HG03108 (cell line): ENCODE measurements around the gene FAM229A.
"Not testable (repeated sequence)": the region's sequence is repeated elsewhere in the genome, so short reads cannot be mapped to it uniquely, and the experiment has no call there.

ENCODE experiments used
- ATAC-seq: cut with Tn5 transposase; IDR thresholded peaks from one replicate; pipeline ENCODE4 v1.9.1; 2021; ENCODE audit warnings: moderate library complexity; ENCODE audit not compliant: unreplicated experiment

The FAM229A gene, protein sequence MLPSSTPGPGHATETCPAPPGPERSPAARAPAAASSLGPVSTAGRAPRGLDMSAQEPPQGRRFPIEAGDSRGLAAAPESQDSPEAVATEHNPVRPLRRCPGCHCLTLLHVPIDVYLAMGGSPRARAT

DNA sequence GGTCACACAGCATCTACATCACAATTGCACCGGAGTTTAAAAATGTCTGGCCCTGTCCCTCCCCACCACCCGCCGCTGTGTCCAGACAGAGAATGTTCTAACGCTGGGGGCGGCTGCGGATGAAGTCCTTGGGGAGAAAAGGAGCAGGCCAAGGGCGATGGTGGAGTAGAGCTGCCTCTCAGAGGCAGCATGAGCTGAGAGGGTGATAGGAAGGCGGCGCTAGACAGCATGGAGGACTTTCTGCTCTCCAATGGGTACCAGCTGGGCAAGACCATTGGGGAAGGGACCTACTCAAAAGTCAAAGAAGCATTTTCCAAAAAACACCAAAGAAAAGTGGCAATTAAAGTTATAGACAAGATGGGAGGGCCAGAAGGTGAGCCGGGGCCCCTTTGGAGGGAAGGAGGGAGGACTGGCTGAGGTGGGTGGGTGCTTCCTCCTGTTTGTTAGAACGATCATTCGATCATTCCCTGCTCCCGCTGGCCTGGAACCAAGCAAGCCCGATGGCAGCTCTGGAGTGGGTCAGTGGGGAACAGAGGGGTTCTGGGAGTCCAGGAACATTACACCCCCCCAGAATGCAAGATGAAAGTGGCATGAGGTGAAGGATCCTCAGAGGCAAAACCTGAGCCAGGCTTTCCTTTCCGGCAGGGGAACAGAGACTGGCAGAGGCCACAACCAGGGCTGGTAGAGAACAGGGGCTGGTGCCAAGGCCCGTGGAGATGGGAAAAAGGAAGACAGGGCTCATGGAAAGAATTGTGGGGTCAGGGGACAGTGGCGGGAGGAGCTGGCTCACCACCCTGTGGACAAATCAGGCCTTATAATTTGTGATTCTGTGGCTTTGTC is at the start of gene FAM229A, which contains the start of gene TSSK3:
Gene FAM229A, minus strand, starts transcription at position 12 of the 840 bp plus-strand sequence. CDS start 394 bp downstream, outside the sequence.
Gene TSSK3, plus strand, starts transcription at position 66 of the 840 bp plus-strand sequence. Its CDS starts 163 bp downstream, at position 229.
- ATAC-seq: no peak

DNA sequence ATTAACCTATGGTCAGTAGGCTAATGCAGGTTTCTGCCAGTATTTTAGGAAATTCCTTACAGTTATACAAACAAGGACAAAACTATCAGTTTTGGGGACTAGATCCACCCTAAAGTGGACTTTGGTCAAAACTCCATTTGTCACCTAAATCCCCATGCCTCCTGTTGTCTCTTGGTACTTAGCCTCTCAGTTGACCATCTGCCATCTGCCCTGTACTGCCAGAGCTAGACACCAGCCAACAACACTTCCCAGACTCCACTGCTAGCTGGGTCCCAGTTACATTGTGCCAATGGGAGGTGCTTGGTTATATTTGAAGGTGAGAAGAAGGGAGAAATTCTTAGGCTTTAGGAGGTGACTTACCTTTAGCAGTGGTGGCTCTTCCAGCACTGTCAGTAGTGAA is 49.0 kb upstream of the FAM229A start:
- ATAC-seq: no peak

DNA sequence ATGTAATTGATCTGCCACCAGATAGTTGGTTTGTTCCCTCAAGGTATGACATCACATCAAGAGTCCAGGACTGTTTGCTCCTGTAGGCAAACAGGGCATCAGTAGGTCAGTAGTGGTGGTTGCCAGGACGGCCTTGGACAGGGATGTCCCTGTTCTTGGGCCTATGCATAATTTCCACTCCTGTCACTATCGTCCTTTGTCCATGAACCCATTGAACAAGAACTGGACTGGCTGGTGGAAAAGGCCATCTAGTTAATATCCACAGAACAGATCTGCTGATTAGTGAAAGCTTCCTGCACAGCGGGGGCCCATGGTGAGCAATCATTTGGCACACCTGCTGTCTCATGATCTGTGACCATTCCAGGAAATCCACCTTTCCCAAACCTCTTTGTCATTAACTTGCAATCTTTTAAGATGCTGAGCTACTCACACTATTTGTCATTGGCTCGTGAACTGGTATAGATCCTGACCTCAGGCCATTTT is 44.4 kb upstream of the FAM229A start:
- ATAC-seq: no peak

DNA sequence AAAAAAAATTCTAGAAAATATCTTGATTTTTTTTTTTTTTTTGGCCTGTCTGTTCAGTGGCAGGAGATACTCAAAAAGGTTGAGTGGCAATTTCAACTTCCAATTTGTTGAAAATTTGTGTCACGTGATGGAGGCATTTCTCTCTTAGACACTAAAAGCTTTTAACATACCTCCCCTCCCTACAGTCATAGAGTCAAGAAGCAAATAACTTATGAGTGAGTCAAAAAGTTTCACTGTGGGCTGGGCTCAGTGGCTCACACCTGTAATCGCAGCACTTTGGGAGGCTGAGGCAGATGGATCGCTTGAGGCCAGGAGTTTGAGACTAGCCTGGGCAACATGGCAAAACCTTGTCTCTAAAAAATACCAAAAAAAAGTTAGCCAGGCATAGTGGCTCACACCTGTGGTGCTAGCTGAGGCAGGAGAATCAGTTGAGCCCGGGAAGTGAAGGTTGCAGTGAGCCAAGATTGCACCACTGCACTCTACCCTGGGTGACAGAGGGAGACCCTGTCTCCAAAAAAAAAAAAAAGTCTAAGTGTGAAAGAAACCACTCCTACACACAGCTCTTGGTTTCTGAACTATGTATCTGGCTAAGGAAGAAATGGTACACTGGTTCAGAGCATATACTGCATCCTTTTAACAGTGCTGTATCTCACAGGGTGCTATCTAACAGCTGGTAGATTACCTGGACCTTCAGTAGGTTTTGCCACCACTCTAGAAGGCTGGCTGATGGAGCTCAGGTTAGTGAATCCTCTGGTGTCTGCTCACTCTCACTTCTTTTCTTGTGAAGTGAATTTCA is 43.6 kb upstream of the FAM229A start:
- no peak for ATAC-seq

DNA sequence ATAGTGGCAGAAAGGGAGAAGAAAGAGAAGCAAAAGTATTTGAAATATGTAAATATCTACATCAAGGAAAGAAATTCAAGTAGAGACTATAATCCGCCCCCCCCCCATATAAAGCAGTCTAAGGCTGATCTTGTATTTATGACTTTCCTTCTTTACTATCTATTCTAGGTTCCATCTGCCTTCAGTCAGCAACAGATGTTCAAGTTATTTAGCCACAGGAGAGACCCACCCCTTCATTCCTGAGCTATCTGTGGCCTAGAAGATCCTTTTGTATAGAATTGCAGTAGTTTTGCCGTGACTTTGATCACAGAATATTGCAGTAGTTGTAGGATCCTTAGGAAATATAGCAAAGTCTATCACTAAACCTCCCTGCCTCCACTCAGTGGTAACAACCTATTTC is 42.7 kb upstream of the FAM229A start:
- ATAC-seq: no peak

DNA sequence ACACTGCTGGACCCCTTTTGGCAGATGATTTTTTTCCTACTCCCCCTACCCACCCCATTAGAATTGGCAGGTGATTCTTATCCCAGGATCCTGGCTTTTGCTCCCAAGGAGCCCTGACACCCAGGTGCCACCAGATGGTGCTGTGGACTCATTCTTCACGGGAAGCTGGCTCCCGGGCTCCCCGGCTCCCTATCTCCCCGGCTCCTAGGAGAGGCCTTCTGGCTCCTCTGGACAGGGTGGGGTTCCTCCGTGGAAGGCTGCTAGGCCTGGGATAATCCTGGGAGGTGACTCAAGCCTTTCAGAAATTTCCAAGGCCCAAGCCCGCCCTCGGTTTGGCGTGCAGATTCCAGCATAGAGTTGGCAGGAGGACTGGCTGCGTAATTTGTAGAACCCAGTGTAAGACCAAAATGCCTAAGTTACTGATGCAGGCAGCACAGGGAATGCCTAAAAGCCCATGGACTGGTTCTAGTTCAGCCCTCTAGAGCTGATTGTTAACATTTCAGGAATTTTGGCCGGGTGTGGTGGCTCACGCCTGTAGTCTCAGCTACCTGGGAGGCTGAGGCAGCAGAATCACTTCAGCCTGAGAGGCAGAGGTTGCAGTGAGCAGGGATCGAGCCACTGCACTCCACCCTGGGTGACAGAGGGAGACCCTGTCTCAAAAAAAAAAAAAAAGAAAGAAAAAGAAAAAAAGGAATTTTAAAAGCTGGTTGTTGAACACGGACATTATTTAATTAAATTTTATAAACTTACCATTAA is 38.8 kb upstream of the FAM229A start:
- no peak for ATAC-seq

DNA sequence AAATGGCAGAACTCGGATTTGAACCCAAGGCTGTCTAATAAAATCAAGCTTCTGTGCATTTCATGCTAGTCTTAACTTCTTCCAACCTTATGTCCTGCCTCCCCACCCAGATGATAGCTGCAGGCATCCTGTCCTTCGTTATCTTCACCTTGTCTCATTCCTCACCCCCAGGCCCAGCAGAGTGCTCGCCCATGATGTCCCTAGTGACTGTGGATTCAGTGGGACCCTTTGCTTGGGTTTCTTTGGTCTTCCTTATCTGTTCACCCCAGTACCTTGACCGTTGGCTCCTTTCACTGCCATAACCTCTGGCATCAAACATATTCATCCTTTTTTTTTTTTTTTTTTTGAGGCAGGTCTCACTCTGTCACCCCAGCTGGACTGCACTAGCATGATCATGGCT is 37.6 kb upstream of the FAM229A start:
- ATAC-seq: no peak

DNA sequence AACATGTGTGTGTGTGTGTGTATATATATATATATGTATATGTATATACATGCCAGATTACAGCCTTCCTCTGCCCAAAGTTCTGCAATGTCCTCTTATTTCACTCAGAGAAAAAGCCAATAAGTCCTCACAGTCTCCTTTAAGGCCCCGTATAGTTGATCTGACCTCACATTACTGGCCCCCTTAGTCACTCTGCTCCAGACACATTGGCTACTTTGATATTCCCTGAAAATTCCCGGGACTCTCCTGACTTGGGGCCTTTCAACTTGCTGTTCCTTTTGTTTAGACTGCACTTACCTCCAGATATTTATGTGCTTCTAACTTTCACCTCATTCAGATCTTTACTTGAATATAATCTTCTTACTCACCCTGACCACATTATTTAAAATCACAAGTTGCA is 36.1 kb upstream of the FAM229A start:
- ATAC-seq: no peak

DNA sequence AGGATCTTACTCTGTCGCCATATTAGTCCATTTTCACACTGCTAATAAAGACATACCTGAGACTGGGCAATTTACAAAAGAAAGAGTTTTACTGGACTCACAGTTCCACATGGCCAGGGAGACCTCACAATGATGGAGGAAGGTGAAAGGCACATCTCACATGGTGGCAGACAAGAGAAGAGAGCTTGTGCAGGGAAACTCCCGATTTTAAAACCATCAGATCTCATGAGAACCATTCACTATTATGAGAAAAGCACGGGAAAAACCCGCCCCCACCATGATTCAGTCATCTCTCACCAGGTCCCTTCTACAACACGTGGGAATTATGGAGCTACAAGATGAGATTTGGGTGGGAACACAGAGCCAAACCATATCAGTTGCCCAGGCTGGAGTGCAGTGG is 34.2 kb upstream of the FAM229A start:
- ATAC-seq: not testable (repeated sequence)

DNA sequence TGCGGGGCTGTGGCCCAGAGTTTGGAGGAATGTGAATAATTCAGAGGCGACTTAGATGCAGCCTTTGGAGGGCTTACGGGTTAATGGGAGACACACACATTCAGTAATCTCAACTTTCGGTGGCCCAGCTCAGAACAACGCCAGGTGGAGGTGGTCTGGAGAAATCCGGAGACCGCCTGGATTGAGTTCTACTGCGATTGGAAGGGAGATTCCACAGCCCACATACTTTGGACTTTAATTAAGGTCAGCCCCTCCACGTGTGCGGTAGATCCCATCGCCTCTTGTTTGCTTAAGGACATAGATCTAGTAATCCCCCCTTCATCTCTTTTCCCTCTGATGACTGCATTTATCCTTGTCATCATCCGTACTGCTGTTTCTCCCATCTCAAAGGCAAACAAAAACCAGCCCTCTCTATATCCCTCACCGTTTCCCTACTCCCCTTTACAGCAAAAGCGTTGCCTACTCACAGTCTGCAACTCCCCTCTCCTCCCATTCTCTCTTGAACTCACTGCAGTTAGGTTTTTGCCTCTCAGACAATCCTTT is 32.7 kb upstream of the FAM229A start:
- no peak for ATAC-seq

DNA sequence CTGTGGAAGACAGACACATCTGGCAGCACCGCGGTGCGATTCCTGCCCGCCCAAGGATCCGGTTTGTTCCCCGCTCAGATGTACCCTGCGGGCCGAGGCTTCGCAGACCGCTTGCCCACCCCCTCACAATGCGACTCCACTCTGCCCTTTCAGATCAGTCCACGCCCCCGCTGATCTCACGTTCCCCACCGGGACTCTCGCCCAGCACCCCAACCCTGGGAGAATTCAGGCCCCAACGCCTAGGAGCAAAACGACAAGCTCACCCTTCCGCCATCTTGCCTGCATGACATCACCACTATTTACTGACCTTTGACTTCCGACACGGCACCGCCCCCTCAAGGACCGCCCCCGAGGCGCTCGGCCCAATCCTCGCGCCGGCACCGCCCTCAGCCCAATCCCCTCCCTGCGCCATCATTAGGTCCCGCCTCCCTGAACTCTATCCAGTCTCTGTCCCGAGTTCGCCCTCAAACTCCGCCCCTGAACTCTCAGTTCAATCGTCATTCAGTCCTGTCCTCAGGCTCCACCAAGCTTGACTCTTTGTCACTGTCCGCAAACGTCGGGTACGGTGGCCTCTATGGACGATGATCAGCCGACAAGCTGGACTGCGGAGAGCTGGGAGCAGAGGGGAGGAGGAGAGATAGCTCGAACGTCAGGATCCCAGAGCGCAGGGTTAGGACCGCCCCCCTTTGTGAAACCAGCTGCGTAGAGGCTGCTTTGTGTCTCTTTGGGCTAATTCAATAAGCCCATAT is 32.0 kb upstream of the FAM229A start, which contains the start of gene BSDC1:
Gene BSDC1, minus strand, starts transcription at position 301 of the 749 bp plus-strand sequence. Its CDS starts 27 bp downstream, at position 274.
- ATAC-seq: peak; percentile 97

DNA sequence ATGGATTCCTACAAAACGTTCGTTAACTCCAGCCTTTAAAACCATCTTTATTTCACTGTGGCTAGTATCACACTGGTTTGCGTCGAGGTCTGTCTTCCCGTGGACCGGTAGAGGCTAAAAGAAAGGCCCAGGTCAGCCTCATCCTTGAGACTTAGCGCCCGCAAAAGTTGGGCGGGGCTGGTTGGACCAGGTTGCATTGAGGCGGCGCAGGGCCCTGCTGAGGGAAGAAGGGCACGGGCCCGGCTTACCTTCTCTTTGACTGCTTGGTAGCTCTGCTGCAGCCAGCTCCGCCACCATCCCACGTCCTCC is 31.5 kb upstream of the FAM229A start:
- ATAC-seq: peak; percentile 2

DNA sequence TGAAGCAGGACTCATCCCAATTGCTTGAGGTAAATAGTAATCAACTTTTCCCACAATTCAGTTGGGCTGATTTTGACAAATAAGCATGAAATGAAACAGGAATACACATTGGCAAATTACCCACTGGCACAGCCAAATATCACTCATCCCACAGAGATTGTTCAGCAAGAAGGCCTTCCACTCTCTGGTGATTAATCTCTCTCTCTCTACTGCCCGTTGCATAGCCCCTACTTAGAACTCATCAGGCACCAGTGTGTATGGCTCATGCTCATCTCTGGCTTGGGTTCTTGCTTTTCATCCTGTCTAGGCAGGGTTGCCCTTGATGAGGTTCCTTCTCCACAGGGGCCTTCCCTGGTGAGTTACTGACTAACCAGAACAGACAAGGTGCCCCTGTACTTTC is 30.9 kb upstream of the FAM229A start:
- no peak for ATAC-seq

DNA sequence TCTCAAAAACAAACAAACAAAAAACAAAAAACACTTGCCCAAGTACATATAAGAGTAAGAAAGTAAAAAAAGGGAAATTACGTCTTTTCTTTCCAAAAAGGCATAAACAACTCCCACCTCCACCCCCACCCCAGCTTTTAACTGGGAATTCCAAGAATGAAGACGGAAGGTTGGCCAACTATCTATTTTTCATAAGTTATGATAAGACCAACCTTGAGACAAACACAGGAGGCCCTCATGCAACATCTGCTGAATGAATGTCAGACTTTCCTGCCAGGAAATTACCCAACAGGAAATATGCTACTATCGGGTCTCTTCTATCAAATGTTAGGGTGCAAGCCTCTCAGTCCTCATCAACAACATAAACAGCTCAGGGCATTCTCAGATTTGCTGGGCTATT is 30.0 kb upstream of the FAM229A start:
- no peak for ATAC-seq

DNA sequence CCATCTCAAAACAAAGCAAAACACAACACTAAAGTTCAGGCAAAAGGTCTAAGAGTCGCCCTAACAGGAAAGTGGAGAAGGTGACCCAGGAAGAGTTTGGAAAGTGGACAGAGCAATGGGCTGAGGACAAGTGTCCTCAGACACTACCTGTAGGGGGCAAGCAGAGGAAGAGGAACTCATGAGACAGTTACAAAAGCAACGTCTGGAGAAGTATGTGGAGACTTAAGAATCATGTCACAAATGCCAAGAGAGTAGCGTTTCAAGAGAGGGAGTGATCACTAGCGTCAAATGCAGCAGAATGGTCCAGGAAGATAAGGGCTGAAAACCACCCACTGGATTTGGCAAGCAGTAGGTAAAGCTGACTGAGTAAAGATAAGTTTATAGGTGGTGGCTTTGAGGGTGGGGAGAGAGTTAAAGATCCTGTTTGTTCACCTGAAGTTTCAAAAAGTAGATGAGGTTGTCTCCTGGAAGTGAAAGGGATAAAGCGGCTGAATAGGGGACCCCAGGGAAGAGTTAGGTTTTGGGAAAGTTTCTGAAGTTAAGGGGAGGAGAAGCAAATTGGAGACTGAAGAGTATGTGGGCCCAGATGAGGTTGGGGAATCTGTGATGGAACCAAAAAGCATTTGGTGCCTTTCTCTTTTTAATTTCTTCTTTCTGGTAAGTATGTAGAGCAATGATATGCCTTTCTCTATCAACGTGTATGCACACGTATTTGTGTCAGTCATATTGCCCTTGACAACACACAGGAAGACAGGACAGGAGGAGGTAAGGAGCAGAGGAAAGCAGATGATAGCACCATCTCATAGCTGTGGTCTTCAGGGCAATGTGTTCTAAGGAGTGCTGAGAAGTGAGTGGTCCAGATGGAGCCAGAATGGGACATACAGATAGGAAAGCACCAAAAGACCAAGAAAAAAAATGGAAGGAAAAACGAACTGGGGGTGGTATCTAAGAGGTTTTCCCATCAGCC is 28.9 kb upstream of the FAM229A start:
- ATAC-seq: no peak

DNA sequence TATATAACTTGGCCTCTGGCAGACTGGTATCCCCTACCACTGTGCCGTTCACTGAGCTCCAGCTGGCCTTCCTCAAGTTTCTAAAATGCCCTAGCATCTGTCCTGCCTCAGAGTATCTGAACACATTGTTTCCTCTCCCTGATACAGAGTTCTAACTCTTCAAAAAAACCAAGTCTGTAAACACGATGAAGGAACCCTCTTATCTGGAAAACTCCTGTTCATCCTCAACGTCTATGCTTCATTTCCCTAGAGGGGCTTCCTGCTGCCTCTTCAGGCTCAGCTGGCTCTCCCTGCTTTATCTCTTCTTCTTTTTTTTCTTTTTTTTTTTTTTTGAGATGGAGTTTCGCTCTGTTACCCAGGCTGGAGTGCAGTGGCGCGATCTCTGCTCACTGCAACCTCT is 26.4 kb upstream of the FAM229A start:
- no peak for ATAC-seq

DNA sequence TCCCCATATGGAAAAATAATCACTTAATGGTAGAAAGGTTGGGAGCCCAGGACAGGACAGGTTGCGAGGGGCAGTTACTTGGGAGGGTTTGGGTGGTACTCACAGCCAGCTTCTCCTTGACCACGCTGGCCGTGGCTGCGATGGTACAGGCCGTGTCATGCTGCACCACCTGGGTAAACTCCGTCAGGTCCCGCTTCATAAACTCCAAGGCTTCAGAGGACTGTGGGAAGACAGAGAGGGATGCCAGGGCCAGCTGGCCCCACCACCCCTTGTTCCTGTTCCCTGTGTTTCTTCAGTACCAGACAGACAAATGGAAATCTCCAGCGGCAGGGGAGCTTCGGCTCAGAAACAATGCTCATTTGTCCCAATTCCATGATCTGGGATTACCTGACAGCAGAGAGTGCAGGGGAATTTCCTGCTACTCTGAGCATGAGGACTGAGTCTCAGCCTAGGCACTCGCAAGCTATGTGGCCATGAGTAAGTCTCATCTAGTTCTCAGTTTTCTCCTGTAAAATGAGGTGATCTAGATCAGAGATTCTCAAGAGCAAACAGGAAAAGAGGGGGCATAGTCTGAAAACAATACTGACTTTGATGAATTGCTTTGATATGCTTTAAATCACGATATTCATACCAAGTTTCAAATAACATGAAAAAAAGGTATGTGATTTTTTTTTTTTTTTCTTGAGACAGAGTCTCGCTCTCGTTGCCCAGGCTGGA is 24.5 kb upstream of the FAM229A start:
- no peak for ATAC-seq

DNA sequence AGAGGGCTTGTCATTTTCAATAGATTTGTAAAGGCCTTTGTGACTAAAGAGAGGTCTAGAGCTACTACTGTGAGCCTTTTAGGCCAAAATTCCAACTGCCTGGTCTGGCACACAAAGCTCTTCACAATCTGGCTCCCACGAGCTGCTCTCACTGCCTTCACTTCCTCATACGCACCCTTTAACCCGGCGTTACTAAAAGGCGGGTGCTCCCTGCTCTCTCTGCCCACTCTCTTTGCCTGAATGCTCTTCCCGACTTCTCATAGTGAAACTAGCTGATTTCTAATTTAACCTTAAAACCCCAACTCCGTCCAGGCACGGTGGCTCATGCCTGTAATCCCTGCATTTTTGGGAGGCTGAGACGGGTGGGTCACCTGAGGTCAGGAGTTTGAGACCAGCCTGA is 17.8 kb upstream of the FAM229A start:
- no peak for ATAC-seq
